Ovary (tissue), 9 donors: ENCODE results near the gene PCGF2. TPM values are rescaled to one million over a fixed set of nuclear protein-coding genes. Genes with fewer than 3 reads are reported as not detected.

Experiments used
- DNase-seq, 5 donors: peaks; one replicate each; pipeline ENCODE4 v3.0.0-alpha.2; 2019 to 2020
- H3K27ac ChIP-seq, 2 donors: fragments of 200-600 bp; one replicate each; pipeline versions ENCODE4 v1.5.1 to v1.8.0; 2019 to 2022
- H3K27me3 ChIP-seq: fragments of 200-600 bp; one replicate; pipeline ENCODE4 v1.8.0; 2022
- H3K36me3 ChIP-seq: fragments of 200-600 bp; sonication (generic); one replicate; pipeline ENCODE4 v1.5.1; 2019
- H3K4me1 ChIP-seq: one replicate; pipeline ENCODE4 v1.8.1; 2013; ENCODE audit warnings: mild to moderate bottlenecking, moderate library complexity; ENCODE audit not compliant: insufficient read depth
- H3K4me3 ChIP-seq: fragments of 200-600 bp; sonication (generic); one replicate; pipeline ENCODE4 v1.5.1; 2017
- H3K9me3 ChIP-seq, 2 donors: fragments of 200-600 bp in 1 of 2; sonication (generic) in 1 of 2; one replicate each; pipeline versions ENCODE4 v1.5.1 to v1.8.1; 2013 to 2019; ENCODE audit warnings: mild to moderate bottlenecking in 1 of 2, moderate library complexity in 1 of 2
- EP300 ChIP-seq: sonication (generic); formaldehyde crosslinking; IDR thresholded peaks from one replicate; pipeline ENCODE4 v1.6.1; 2017; ENCODE audit warnings: antibody characterized with exemption
- POLR2A ChIP-seq: fragments of 450-650 bp; IDR thresholded peaks from one replicate; pipeline ENCODE4 v1.6.1; 2017; ENCODE audit warnings: antibody characterized with exemption, mild to moderate bottlenecking, moderate library complexity
- WGBS, 3 donors: extraction: QIAGEN DNeasy Blood & Tissue Kit in 1 of 3; methylation state at CpG; one replicate each; pipeline versions ENCODE4 v1.1.5 to v1.1.7; 2013 to 2017; 5-methylcytosine and 5-hydroxymethylcytosine counted together
- intact Hi-C, 4 donors: fragments of 100-400 bp; cut with DNase I; formaldehyde crosslinking; loops; one replicate each; pipeline versions ENCODE4 v1.11.0 to v1.15.1; 2022 to 2023
- polyA plus RNA-seq, 2 donors: library from polyadenylated mRNA; stranded (reverse); fragments of 200-250 nt in 1 of 2; fragments of 350-450 nt in 1 of 2; fragmentation: Illumina TruSeq in 1 of 2; extraction: RNeasy Lipid Tissue Mini Kit (QIAGEN cat#74804) in 1 of 2; gene quantifications; one replicate each; pipeline ENCODE4 v1.2.3, GENCODE V29; 2013 to 2014
- total RNA-seq, 7 donors: library from RNA; depleted of rRNA in 2 of 7; stranded (reverse); fragments of >200 nt in 2 of 7; fragmentation: NEBNext Ultra II Directional in 3 of 7; extraction: Animal tissue kit (Norgen Biotek cat#: 25700) in 3 of 7; gene quantifications; one replicate each; pipeline versions ENCODE4 v1.1.0 to v1.2.4, GENCODE V29; 2016 to 2023
- TF ChIP-seq, protein P1 (sequence below), 3 donors: fragments of 450-650 bp in 2 of 3; fragments of 200-600 bp in 1 of 3; IDR thresholded peaks; one replicate each; pipeline versions ENCODE4 v1.5.1 to v1.8.0; 2016 to 2022; ENCODE audit warnings: antibody characterized with exemption in 3 of 3, mild to moderate bottlenecking in 1 of 3
- donor health status: DM: no; HTN: no; CAD: no; lungs with moderate emphysema.
- donor health status: DM: no; HTN: no; CAD: no.
- donor health status: Bipolar disorder and iron deficiency.
- donor health status: DM: yes; HTN: yes; CAD: no.
- donor health status: DM: no; HTN: no; CAD: no.
- donor health status: DM: yes; HTN: yes; CAD: no.

The PCGF2 gene
- total and polyA plus RNA-seq, 9 donors, result 7.4 to 92.7 (median 62.3) TPM

DNA sequence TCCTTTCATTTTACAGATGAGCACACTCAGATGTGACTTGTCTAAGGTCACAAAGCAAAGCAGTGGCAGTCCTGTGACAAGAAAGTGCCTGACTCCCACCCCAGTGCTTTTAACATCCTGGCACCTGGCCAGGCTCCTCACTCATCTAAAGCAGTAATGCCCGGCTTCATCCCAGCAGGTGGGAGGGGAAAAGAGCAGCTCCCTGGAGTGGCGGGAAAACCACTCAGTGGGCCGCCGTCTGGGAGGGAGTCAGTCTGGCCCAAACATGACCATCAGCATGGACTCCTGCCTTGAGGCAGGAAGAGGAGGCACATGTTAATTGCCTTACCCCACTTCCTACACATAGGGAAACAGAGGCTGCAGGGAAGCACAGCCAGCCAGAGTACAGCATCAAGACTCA is 2.6 kb downstream of the PCGF2 start:
- H3K27me3 ChIP-seq, result no peaks in the 10 kb centered on the region
- intact Hi-C loops, result no loop called here
- WGBS, 3 donors, result 44 to 58% (median 47%) methylated on average over 4 of the region's 4 CpGs

DNA sequence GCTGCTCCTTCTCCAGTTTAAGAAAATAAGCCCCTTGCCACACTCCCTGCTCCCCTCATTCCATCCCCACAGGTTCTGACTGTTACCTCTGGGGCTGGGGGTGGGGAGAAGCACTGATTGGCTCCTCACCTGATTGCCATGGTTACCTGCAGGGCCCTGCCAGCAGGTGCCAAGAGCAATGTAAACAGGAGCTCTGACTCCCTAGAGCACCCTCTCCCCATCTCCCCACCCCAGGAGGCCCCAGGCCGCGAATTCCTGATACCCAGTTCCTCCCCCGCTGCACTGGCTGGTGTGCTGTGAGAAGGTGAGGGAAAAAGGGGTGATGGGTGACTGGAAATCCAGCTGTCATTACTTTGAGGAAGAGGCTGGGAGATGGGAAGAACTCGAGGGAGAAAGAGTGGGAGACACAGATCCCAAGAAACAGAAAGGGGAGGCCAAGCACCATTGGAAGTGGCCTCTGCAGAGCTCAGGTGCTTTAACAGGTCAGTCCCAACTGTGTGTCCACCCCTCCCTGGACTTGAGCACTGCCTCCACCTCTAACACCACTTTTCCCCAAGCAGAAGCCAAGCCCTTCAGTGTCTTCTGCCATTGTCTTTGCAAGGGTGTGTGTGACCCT is 4.5 kb downstream of the PCGF2 start:
- Histone ChIP-seq H3K36me3 (no peaks in the 10 kb centered on the region), H3K27ac (no peak overlapping the region), H3K27me3 (no peaks in the 10 kb centered on the region), H3K4me1 (peaks cover 21% of the 10 kb centered on the region), H3K9me3 (no peaks in the 10 kb centered on the region), H3K4me3 (no peak overlapping the region)
- 72 to 79% (median 78%) methylated on average over 4 of the region's 4 CpGs for WGBS, 3 donors
- DNase-seq, result peak in 1 of 5 donors; percentile 29
- no peak for TF ChIP-seq EP300
- no peak for TF ChIP-seq POLR2A
- TF ChIP-seq, protein P1, sequence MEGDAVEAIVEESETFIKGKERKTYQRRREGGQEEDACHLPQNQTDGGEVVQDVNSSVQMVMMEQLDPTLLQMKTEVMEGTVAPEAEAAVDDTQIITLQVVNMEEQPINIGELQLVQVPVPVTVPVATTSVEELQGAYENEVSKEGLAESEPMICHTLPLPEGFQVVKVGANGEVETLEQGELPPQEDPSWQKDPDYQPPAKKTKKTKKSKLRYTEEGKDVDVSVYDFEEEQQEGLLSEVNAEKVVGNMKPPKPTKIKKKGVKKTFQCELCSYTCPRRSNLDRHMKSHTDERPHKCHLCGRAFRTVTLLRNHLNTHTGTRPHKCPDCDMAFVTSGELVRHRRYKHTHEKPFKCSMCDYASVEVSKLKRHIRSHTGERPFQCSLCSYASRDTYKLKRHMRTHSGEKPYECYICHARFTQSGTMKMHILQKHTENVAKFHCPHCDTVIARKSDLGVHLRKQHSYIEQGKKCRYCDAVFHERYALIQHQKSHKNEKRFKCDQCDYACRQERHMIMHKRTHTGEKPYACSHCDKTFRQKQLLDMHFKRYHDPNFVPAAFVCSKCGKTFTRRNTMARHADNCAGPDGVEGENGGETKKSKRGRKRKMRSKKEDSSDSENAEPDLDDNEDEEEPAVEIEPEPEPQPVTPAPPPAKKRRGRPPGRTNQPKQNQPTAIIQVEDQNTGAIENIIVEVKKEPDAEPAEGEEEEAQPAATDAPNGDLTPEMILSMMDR (IDR thresholded peaks at IDR 0.05), result no peak
- intact Hi-C loops, result no loop called here

More for the DNA sequence above, 2.6 kb downstream of the PCGF2 start:
- Histone ChIP-seq H3K27ac (no peak overlapping the region), H3K4me3 (no peak overlapping the region), H3K36me3 (no peaks in the 10 kb centered on the region), H3K9me3 (no peaks in the 10 kb centered on the region), H3K4me1 (peaks cover 21% of the 10 kb centered on the region)
- TF ChIP-seq POLR2A, result no peak
- no peak for TF ChIP-seq EP300
- TF ChIP-seq, protein P1 (IDR thresholded peaks at IDR 0.05), result no peak
- DNase-seq, result peak in 3 of 5 donors; percentile 39 to 66 (median 58)

DNA sequence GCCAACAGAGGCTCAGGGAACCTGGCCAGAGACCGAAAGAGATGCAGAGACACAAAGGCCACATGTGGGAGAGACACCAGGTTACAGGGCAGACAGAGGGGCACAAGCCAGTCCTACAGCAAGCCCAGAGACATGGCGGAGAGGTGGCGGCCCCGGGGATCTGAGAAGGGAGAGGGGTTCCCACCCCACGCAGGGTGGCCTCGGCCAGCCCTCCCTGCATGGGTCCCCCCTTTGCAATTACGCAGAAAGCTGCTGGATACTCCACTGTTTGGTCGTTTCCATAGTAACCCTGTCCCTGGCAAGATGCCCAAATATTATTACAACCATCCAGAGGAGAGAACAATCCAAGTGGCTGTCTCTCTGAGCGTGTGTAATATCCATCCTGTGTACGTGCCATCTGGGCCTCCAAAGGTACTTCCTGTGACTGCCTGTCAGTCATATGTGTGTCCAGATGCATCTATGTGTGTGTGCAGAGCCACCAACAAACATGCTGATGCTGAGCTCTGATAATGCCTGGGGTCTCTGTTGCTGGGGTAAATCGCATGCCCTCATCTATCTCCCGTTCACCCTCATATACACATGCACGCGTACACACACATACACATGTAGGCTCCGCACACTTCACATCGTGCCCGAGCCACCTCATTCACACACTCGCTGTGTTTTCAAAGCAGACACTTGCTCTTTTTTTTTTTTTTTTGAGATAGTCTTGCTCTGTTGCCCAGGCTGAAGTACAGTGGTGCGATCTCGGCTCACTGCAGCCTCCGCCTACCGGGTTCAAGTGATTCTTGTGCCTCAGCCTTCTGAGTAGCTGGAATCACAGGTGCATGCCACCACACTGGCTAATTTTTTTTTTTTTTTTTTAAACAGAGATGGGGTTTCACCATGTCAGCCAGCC is 5.5 kb downstream of the PCGF2 start:
- WGBS, 3 donors, result 39 to 42% (median 40%) methylated on average over 20 to 22 of the region's 22 CpGs
- peak; percentile 63 to 89 (median 74) for DNase-seq
- intact Hi-C loops, result no loop called here
- TF ChIP-seq, protein P1 (IDR thresholded peaks at IDR 0.05), result no peak
- TF ChIP-seq POLR2A (no peak), EP300 (no peak)
- Histone ChIP-seq H3K4me1 (peaks cover 21% of the 10 kb centered on the region), H3K27me3 (no peaks in the 10 kb centered on the region), H3K4me3 (no peak overlapping the region), H3K27ac (peak overlapping the region; percentile 44 to 55), H3K36me3 (no peaks in the 10 kb centered on the region), H3K9me3 (no peaks in the 10 kb centered on the region)

DNA sequence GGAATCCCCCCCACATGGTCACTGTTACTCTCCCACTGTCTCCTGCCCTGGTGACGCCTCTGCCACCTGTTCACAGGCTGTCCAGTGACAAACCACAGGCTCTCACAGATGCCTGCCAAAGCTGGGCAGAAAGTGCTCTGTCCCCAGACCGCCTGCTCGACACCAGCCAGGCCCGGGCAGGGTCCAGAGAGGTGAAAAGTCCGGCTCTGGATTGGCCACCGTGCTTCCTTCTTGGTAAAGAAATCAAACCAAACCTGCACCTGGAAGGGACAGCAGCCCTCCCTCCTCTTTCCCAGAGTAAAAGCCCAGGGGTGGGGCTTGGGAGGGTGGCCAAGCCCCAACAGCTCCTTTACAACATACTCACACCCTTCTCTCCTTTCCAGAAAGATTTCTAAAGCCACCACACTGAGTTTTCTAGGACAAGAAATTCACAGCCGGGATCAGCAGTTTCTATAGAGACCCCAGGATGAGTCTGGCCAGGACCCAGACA is 6.2 kb downstream of the PCGF2 start:
- H3K27ac ChIP-seq, result peak overlapping the region; percentile 44 to 55
- no peaks in the 10 kb centered on the region for H3K9me3 ChIP-seq
- no peaks in the 10 kb centered on the region for H3K27me3 ChIP-seq
- H3K4me3 ChIP-seq, result no peak overlapping the region
- H3K36me3 ChIP-seq, result no peaks in the 10 kb centered on the region
- WGBS, 3 donors, result 31 to 47% (median 43%) methylated on average over 7 of the region's 7 CpGs
- intact Hi-C loops, result no loop called here
- DNase-seq, result peak in 2 of 5 donors; percentile 61 to 69
- TF ChIP-seq EP300 (no peak), POLR2A (no peak)
- TF ChIP-seq, protein P1 (IDR thresholded peaks at IDR 0.05), result no peak
- H3K4me1 ChIP-seq, result peaks cover 20% of the 10 kb centered on the region
